GM23338 (cell line): ENCODE data around the gene BCL7C. TPM values are rescaled to one million over a fixed set of nuclear protein-coding genes. Genes with fewer than 3 reads are reported as not detected.

Experiments used
- ATAC-seq: fragments of 200-7000 bp; cut with Tn5 transposase; 3 replicates; pipeline ENCODE4 v1.9.1; 2020
- DNase-seq: peaks from one replicate; pipeline ENCODE4 v3.0.0-alpha.2; 2015; ENCODE audit warnings: low spot score
- H2AFZ ChIP-seq: fragments of 200-600 bp; sonication (generic); 2 replicates; pipeline ENCODE4 v1.8.0; 2016; ENCODE audit warnings: antibody characterized with exemption, mild to moderate bottlenecking, moderate library complexity
- H3F3A ChIP-seq: fragments of 200-600 bp; sonication (generic); replicated peaks from 2 replicates; pipeline ENCODE4 v1.8.0; 2017; ENCODE audit warnings: antibody characterized with exemption, mixed run types, low read depth
- H3K27ac ChIP-seq: fragments of 200-600 bp; sonication (generic); 2 replicates; pipeline ENCODE4 v1.6.1; 2016; ENCODE audit warnings: low read depth
- H3K27me3 ChIP-seq: fragments of 200-600 bp; sonication (generic); 2 replicates; pipeline ENCODE4 v1.8.0; 2016; ENCODE audit warnings: mild to moderate bottlenecking, mixed run types, moderate library complexity; ENCODE audit not compliant: insufficient read depth
- H3K36me3 ChIP-seq: fragments of 200-600 bp; sonication (generic); 2 replicates; pipeline ENCODE4 v1.8.0; 2016; ENCODE audit warnings: mild to moderate bottlenecking; ENCODE audit not compliant: insufficient read depth
- H3K4me1 ChIP-seq: fragments of 200-600 bp; sonication (generic); 2 replicates; pipeline ENCODE4 v1.8.0; 2016; ENCODE audit warnings: mild to moderate bottlenecking, moderate library complexity; ENCODE audit not compliant: insufficient read depth
- H3K4me2 ChIP-seq: fragments of 200-600 bp; sonication (generic); 2 replicates; pipeline ENCODE4 v1.7.1; 2017; ENCODE audit warnings: mixed run types
- H3K4me3 ChIP-seq: fragments of 200-600 bp; sonication (generic); 2 replicates; pipeline ENCODE4 v1.6.1; 2016; ENCODE audit warnings: mixed run types
- H3K79me2 ChIP-seq: fragments of 200-600 bp; sonication (generic); replicated peaks from 2 replicates; pipeline ENCODE4 v1.8.0; 2017; ENCODE audit warnings: mild to moderate bottlenecking; ENCODE audit not compliant: insufficient read depth
- H3K9me2 ChIP-seq: fragments of 200-600 bp; sonication (generic); 2 replicates; pipeline ENCODE4 v1.8.0; 2017; ENCODE audit not compliant: insufficient read depth
- H4K20me1 ChIP-seq: fragments of 200-600 bp; sonication (generic); replicated peaks from 2 replicates; pipeline ENCODE4 v1.8.0; 2017; ENCODE audit warnings: mild to moderate bottlenecking; ENCODE audit not compliant: insufficient read depth
- H3K27ac Mint-ChIP-seq: 2 replicates; pipeline ENCODE4 v1.8.0; 2020; ENCODE audit warnings: inconsistent platforms, mild to moderate bottlenecking, moderate library complexity, mixed read lengths
- H3K27me3 Mint-ChIP-seq: 3 replicates; pipeline ENCODE4 v1.8.0; 2022; ENCODE audit warnings: low read depth, mild to moderate bottlenecking, moderate library complexity, mixed read lengths, inconsistent platforms; ENCODE audit not compliant: insufficient read depth, poor library complexity
- H3K36me3 Mint-ChIP-seq: 3 replicates; pipeline ENCODE4 v1.8.0; 2021; ENCODE audit warnings: low read depth, mild to moderate bottlenecking, inconsistent platforms, moderate library complexity, mixed read lengths
- H3K4me1 Mint-ChIP-seq: 3 replicates; pipeline ENCODE4 v1.8.0; 2020; ENCODE audit warnings: mild to moderate bottlenecking, inconsistent platforms, mixed read lengths
- H3K4me3 Mint-ChIP-seq: 3 replicates; pipeline ENCODE4 v1.8.0; 2021; ENCODE audit warnings: moderate library complexity, mild to moderate bottlenecking, inconsistent platforms, mixed read lengths
- H3K9me3 Mint-ChIP-seq: 3 replicates; pipeline ENCODE4 v1.8.0; 2020; ENCODE audit warnings: moderate library complexity, mild to moderate bottlenecking, inconsistent platforms, mixed read lengths
- EZH2 ChIP-seq: fragments of 200-600 bp; sonication (generic); IDR thresholded peaks from one replicate; pipeline ENCODE4 v1.8.0; 2017; ENCODE audit warnings: antibody characterized with exemption, mild to moderate bottlenecking, low read depth; ENCODE audit not compliant: unreplicated experiment
- EZH2phosphoT487 ChIP-seq: fragments of 200-600 bp; sonication (generic); IDR thresholded peaks from one replicate; pipeline ENCODE4 v1.8.1; 2018; ENCODE audit warnings: antibody characterized with exemption; ENCODE audit not compliant: unreplicated experiment
- JUNB ChIP-seq: IDR thresholded peaks from one replicate; pipeline ENCODE4 v1.6.1; 2016; ENCODE audit warnings: antibody characterized with exemption; ENCODE audit not compliant: unreplicated experiment
- NANOG ChIP-seq: IDR thresholded peaks from 2 replicates; pipeline ENCODE4 v1.6.1; 2016; ENCODE audit warnings: antibody characterized with exemption, borderline replicate concordance
- POLR2AphosphoS5 ChIP-seq: IDR thresholded peaks from 2 replicates; pipeline ENCODE4 v1.6.1; 2016; ENCODE audit warnings: antibody characterized with exemption, low read depth
- STAT1 ChIP-seq: IDR thresholded peaks from one replicate; pipeline ENCODE4 v1.6.1; 2016; ENCODE audit warnings: antibody characterized with exemption; ENCODE audit not compliant: unreplicated experiment
- ZNF114 ChIP-seq: fragments of 250-450 bp; sonication (Bioruptor Pico); IDR thresholded peaks from 2 replicates; pipeline ENCODE4 v1.5.0; 2020; ENCODE audit warnings: mild to moderate bottlenecking, moderate library complexity
- polyA plus RNA-seq: library from polyadenylated mRNA; unstranded; fragments of >200 nt; fragmentation: Nextera tagmentation; extraction: Ambion mirVana; gene quantifications from 2 replicates; pipeline ENCODE4 v1.2.1, GENCODE V29; 2016
- total RNA-seq: library from RNA; depleted of rRNA; stranded (reverse); fragments of >200 nt; shearing (Covaris generic); gene quantifications from 2 replicates; pipeline ENCODE4 v1.2.3, GENCODE V29; 2014
- TF ChIP-seq, protein P1 (sequence below): IDR thresholded peaks from 2 replicates; pipeline ENCODE4 v1.6.1; 2016; ENCODE audit warnings: antibody characterized with exemption
- TF ChIP-seq, protein P2 (sequence below): fragments of 250-450 bp; sonication (Bioruptor Pico); IDR thresholded peaks from 2 replicates; pipeline ENCODE4 v1.5.0; 2020; ENCODE audit warnings: mild to moderate bottlenecking, moderate library complexity
- TF ChIP-seq, protein P3 (sequence below): IDR thresholded peaks from one replicate; pipeline ENCODE4 v1.6.1; 2018; ENCODE audit warnings: antibody characterized with exemption; ENCODE audit not compliant: unreplicated experiment

BCL7C gene
- total and polyA plus RNA-seq, 2 experiments from 2014 or later: 17.5 to 22.1 TPM

DNA sequence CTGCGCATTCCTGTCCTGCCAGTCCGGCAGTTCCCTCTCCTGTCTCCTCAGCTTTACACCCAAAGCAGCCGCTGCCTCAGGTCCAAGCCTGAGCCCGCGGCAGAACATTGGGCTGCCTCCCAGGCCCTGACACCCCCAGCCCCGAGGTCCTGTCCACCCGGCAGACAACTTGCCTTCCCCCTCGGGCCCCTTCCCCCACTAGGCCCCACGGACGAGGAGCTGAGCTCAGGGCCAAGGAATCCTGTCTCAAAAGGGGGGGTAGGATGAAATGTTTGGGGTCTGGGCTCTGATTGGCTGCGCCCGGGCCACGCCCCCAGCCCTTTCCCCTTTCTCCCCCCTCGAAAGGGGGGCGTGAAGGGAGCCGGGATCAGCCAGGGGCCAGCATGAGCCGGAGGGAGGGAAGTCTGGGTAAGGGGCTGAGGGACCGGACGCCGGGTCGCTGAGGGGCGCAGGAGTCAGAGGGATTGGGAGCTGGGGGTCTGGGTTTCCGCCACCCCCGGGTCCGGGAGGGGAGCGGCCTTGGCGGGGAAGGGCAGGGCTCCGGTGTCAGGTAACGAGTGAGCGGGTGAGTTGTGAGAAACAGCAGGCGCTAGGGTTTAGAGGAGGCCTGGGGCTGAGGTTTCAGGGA is 2.5 kb upstream of the BCL7C start, which contains the start of gene CTF1:
TSS of gene CTF1 (plus strand) at position 354 of the 628 bp plus-strand sequence. CDS start at position 384, 30 bp downstream.
- no peaks in the 10 kb centered on the region for H3K79me2 ChIP-seq
- no peaks in the 10 kb centered on the region for H4K20me1 ChIP-seq
- peak within 1 kb of the TSS; percentile 86 for H3K4me3 ChIP-seq
- peak within 1 kb of the TSS; percentile 92 for H3K4me3 Mint-ChIP-seq
- peak within 1 kb of the TSS; percentile 99 for H3K27ac ChIP-seq
- peak within 1 kb of the TSS; percentile 99 for H3K27ac Mint-ChIP-seq
- ATAC-seq (peak; percentile 53), DNase-seq (peak; percentile 85)
- H3K9me2 ChIP-seq: no peaks in the 10 kb centered on the region
- H3K4me1 ChIP-seq: peaks cover 25% of the 10 kb centered on the region
- peak within 1 kb of the TSS; percentile 94 for H3K4me2 ChIP-seq
- peak within 1 kb of the TSS; percentile 95 for H2AFZ ChIP-seq
- H3K9me3 Mint-ChIP-seq: no peaks in the 10 kb centered on the region
- peaks cover 23% of the 10 kb centered on the region for H3K27me3 ChIP-seq
- peak; percentile 55 for TF ChIP-seq POLR2AphosphoS5
- TF ChIP-seq, protein P1, sequence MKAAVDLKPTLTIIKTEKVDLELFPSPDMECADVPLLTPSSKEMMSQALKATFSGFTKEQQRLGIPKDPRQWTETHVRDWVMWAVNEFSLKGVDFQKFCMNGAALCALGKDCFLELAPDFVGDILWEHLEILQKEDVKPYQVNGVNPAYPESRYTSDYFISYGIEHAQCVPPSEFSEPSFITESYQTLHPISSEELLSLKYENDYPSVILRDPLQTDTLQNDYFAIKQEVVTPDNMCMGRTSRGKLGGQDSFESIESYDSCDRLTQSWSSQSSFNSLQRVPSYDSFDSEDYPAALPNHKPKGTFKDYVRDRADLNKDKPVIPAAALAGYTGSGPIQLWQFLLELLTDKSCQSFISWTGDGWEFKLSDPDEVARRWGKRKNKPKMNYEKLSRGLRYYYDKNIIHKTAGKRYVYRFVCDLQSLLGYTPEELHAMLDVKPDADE: no peak
- peaks cover 26% of the 10 kb centered on the region for H3F3A ChIP-seq
- H3K36me3 Mint-ChIP-seq: peaks cover 5% of the 10 kb centered on the region
- H3K36me3 ChIP-seq: no peaks in the 10 kb centered on the region
- H3K4me1 Mint-ChIP-seq: peaks cover 26% of the 10 kb centered on the region
- H3K27me3 Mint-ChIP-seq: peaks cover 23% of the 10 kb centered on the region

DNA sequence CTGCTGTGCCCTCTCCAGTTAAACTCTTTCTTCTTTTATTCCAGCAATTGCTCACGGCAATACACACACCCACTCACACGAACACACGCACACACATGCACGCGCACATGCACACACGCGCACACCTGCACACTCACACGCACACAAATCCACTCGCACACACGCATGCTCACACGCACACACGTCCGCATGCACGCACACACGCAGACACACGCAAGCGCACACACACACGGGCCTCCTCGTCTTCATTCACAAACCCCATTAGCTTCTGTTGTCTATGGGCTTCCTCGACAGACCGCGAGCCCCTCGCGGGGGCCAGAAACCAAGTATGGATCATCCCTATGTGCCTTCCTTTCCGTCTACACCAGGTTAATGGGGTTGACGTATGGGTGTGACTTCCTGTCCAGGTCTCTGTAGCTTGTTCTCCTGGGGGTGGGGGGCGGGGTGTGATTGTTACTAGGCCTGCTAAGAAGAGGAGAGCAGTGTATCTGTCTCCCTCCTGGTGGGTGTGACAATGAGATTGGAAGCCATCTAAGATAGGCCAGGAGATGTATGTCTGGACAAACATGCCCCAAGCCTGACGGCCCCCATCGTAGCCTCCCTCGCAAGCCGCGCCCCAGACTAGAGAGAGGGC is 1.9 kb upstream of the BCL7C start:
- peaks cover 5% of the 10 kb centered on the region for H3K36me3 Mint-ChIP-seq
- Histone ChIP-seq H3F3A (peaks cover 25% of the 10 kb centered on the region), H3K27ac (peak overlapping the region; percentile 99), H4K20me1 (no peaks in the 10 kb centered on the region), H3K36me3 (no peaks in the 10 kb centered on the region), H3K4me3 (peak overlapping the region; percentile 86), H3K4me2 (peak overlapping the region; percentile 94), H2AFZ (peak overlapping the region; percentile 95), H3K79me2 (no peaks in the 10 kb centered on the region), H3K4me1 (peaks cover 25% of the 10 kb centered on the region), H3K9me2 (no peaks in the 10 kb centered on the region), H3K27me3 (peaks cover 17% of the 10 kb centered on the region)
- H3K9me3 Mint-ChIP-seq: no peaks in the 10 kb centered on the region
- DNase-seq: no peak
- no peak for ATAC-seq
- peak overlapping the region; percentile 99 for H3K27ac Mint-ChIP-seq
- H3K27me3 Mint-ChIP-seq: peaks cover 20% of the 10 kb centered on the region
- H3K4me3 Mint-ChIP-seq: peak overlapping the region; percentile 92
- H3K4me1 Mint-ChIP-seq: peaks cover 26% of the 10 kb centered on the region
- TF ChIP-seq JUNB (no peak), STAT1 (no peak), ZNF114 (CRISPR knock-in tag) (no peak), POLR2AphosphoS5 (no peak), NANOG (no peak), EZH2 (no peak), EZH2phosphoT487 (no peak)
- TF ChIP-seq, protein P2, sequence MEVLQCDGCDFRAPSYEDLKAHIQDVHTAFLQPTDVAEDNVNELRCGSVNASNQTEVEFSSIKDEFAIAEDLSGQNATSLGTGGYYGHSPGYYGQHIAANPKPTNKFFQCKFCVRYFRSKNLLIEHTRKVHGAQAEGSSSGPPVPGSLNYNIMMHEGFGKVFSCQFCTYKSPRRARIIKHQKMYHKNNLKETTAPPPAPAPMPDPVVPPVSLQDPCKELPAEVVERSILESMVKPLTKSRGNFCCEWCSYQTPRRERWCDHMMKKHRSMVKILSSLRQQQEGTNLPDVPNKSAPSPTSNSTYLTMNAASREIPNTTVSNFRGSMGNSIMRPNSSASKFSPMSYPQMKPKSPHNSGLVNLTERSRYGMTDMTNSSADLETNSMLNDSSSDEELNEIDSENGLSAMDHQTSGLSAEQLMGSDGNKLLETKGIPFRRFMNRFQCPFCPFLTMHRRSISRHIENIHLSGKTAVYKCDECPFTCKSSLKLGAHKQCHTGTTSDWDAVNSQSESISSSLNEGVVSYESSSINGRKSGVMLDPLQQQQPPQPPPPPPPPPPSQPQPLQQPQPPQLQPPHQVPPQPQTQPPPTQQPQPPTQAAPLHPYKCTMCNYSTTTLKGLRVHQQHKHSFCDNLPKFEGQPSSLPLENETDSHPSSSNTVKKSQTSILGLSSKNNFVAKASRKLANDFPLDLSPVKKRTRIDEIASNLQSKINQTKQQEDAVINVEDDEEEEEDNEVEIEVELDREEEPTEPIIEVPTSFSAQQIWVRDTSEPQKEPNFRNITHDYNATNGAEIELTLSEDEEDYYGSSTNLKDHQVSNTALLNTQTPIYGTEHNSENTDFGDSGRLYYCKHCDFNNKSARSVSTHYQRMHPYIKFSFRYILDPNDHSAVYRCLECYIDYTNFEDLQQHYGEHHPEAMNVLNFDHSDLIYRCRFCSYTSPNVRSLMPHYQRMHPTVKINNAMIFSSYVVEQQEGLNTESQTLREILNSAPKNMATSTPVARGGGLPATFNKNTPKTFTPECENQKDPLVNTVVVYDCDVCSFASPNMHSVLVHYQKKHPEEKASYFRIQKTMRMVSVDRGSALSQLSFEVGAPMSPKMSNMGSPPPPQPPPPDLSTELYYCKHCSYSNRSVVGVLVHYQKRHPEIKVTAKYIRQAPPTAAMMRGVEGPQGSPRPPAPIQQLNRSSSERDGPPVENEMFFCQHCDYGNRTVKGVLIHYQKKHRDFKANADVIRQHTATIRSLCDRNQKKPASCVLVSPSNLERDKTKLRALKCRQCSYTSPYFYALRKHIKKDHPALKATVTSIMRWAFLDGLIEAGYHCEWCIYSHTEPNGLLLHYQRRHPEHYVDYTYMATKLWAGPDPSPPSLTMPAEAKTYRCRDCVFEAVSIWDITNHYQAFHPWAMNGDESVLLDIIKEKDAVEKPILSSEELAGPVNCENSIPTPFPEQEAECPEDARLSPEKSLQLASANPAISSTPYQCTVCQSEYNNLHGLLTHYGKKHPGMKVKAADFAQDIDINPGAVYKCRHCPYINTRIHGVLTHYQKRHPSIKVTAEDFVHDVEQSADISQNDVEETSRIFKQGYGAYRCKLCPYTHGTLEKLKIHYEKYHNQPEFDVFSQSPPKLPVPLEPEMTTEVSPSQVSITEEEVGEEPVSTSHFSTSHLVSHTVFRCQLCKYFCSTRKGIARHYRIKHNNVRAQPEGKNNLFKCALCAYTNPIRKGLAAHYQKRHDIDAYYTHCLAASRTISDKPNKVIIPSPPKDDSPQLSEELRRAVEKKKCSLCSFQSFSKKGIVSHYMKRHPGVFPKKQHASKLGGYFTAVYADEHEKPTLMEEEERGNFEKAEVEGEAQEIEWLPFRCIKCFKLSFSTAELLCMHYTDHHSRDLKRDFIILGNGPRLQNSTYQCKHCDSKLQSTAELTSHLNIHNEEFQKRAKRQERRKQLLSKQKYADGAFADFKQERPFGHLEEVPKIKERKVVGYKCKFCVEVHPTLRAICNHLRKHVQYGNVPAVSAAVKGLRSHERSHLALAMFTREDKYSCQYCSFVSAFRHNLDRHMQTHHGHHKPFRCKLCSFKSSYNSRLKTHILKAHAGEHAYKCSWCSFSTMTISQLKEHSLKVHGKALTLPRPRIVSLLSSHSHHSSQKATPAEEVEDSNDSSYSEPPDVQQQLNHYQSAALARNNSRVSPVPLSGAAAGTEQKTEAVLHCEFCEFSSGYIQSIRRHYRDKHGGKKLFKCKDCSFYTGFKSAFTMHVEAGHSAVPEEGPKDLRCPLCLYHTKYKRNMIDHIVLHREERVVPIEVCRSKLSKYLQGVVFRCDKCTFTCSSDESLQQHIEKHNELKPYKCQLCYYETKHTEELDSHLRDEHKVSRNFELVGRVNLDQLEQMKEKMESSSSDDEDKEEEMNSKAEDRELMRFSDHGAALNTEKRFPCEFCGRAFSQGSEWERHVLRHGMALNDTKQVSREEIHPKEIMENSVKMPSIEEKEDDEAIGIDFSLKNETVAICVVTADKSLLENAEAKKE (CRISPR knock-in tag): no peak
- TF ChIP-seq, protein P3, sequence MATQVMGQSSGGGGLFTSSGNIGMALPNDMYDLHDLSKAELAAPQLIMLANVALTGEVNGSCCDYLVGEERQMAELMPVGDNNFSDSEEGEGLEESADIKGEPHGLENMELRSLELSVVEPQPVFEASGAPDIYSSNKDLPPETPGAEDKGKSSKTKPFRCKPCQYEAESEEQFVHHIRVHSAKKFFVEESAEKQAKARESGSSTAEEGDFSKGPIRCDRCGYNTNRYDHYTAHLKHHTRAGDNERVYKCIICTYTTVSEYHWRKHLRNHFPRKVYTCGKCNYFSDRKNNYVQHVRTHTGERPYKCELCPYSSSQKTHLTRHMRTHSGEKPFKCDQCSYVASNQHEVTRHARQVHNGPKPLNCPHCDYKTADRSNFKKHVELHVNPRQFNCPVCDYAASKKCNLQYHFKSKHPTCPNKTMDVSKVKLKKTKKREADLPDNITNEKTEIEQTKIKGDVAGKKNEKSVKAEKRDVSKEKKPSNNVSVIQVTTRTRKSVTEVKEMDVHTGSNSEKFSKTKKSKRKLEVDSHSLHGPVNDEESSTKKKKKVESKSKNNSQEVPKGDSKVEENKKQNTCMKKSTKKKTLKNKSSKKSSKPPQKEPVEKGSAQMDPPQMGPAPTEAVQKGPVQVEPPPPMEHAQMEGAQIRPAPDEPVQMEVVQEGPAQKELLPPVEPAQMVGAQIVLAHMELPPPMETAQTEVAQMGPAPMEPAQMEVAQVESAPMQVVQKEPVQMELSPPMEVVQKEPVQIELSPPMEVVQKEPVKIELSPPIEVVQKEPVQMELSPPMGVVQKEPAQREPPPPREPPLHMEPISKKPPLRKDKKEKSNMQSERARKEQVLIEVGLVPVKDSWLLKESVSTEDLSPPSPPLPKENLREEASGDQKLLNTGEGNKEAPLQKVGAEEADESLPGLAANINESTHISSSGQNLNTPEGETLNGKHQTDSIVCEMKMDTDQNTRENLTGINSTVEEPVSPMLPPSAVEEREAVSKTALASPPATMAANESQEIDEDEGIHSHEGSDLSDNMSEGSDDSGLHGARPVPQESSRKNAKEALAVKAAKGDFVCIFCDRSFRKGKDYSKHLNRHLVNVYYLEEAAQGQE: no peak
